Hippocampal formation (tissue), 2 donors: ENCODE data around the gene DSP.

Source experiments
- DNase-seq, 2 donors: peaks; one replicate each; lab custom pipeline; 2025; lab: John Stamatoyannopoulos, UW

DSP gene

GRCh38 chr6:7604003-7604402 is 62.5 kb downstream of the DSP start:
- DNase-seq = no peak

GRCh38 chr6:7604506-7604905 is 63.0 kb downstream of the DSP start:
- no peak for DNase-seq

GRCh38 chr6:7615611-7616383 is 74.3 kb downstream of the DSP start:
- DNase-seq = peak in 1 of 2 donors; percentile 7

GRCh38 chr6:7617801-7618764 is 76.6 kb downstream of the DSP start:
- DNase-seq = no peak

GRCh38 chr6:7621761-7622160 is 80.3 kb downstream of the DSP start:
- no peak for DNase-seq

GRCh38 chr6:7624796-7625710 is 83.6 kb downstream of the DSP start:
- no peak for DNase-seq

GRCh38 chr6:7628479-7628878 is 87.0 kb downstream of the DSP start:
- DNase-seq = no peak

- no peak for DNase-seq
Measured at GRCh38 chr6:7628909-7629308, 87.4 kb downstream of the DSP start.

GRCh38 chr6:7629321-7629720 is 87.8 kb downstream of the DSP start:
- DNase-seq = no peak

- DNase-seq = no peak
Measured at GRCh38 chr6:7630792-7631191, 89.3 kb downstream of the DSP start.

- DNase-seq = no peak
Measured at GRCh38 chr6:7631466-7631865, 90.0 kb downstream of the DSP start.

GRCh38 chr6:7632501-7633290 is 91.2 kb downstream of the DSP start:
- DNase-seq = no peak

- DNase-seq = no peak
Measured at GRCh38 chr6:7633361-7633760, 91.9 kb downstream of the DSP start.

- DNase-seq = no peak
Measured at GRCh38 chr6:7636151-7636550, 94.7 kb downstream of the DSP start.
